RWPE1 (cell line): ENCODE results near the gene DPP6.
"Not testable (repeated sequence)": the region's sequence is repeated elsewhere in the genome, so short reads cannot be mapped to it uniquely, and the experiment has no call there.

Experiments used
- CTCF ChIA-PET: fragments of 350-600 bp; sonication (Branson Sonifier 250); formaldehyde crosslinking; extraction: SDS; loops from one replicate; lab custom pipeline; 2021; lab: Yijun Ruan, JAX
- POLR2A ChIA-PET: fragments of 400-600 bp; formaldehyde crosslinking; extraction: SDS; loops from one replicate; lab custom pipeline; 2020; ENCODE audit warnings: antibody characterized with exemption; ENCODE audit not compliant: low non-redundant PET; lab: Yijun Ruan, JAX
- DNase-seq: peaks from one replicate; pipeline ENCODE4 v3.0.0; 2012; ENCODE audit warnings: low spot score
- H3K27ac ChIP-seq: fragments of 450-650 bp; 2 replicates; pipeline ENCODE4 v1.5.1; 2017

The DPP6 gene

GRCh38 chr7:154123397-154123796, 71.2 kb downstream of the DPP6 start:
- CTCF ChIA-PET, H3K27ac ChIP-seq, POLR2A ChIA-PET, DNase-seq: not testable (repeated sequence)

- CTCF ChIA-PET, POLR2A ChIA-PET, H3K27ac ChIP-seq, DNase-seq: not testable (repeated sequence)
These were observed 76.9 kb downstream of the DPP6 start for GRCh38 chr7:154129142-154129541.

- H3K27ac ChIP-seq, DNase-seq, CTCF ChIA-PET, POLR2A ChIA-PET: not testable (repeated sequence)
These were observed 80.4 kb downstream of the DPP6 start for GRCh38 chr7:154132617-154133016.

GRCh38 chr7:154133703-154134277, 81.6 kb downstream of the DPP6 start:
- POLR2A ChIA-PET, CTCF ChIA-PET, H3K27ac ChIP-seq, DNase-seq: not testable (repeated sequence)

- H3K27ac ChIP-seq, POLR2A ChIA-PET, DNase-seq, CTCF ChIA-PET: not testable (repeated sequence)
These were observed 82.5 kb downstream of the DPP6 start for GRCh38 chr7:154134698-154135097.

GRCh38 chr7:154135646-154136045, 83.4 kb downstream of the DPP6 start:
- CTCF ChIA-PET, H3K27ac ChIP-seq, DNase-seq, POLR2A ChIA-PET: not testable (repeated sequence)

- CTCF ChIA-PET, DNase-seq, POLR2A ChIA-PET, H3K27ac ChIP-seq: not testable (repeated sequence)
These were observed 93.9 kb downstream of the DPP6 start for GRCh38 chr7:154145922-154146706.

- H3K27ac ChIP-seq, CTCF ChIA-PET, POLR2A ChIA-PET, DNase-seq: not testable (repeated sequence)
These were observed 94.5 kb downstream of the DPP6 start for GRCh38 chr7:154146707-154147038.

GRCh38 chr7:154148791-154149516, 96.8 kb downstream of the DPP6 start:
- H3K27ac ChIP-seq, POLR2A ChIA-PET, CTCF ChIA-PET, DNase-seq: not testable (repeated sequence)

GRCh38 chr7:154150656-154151055, 98.5 kb downstream of the DPP6 start:
- H3K27ac ChIP-seq, CTCF ChIA-PET, POLR2A ChIA-PET, DNase-seq: not testable (repeated sequence)

GRCh38 chr7:154151306-154151705, 99.1 kb downstream of the DPP6 start:
- CTCF ChIA-PET, DNase-seq, POLR2A ChIA-PET, H3K27ac ChIP-seq: not testable (repeated sequence)

- DNase-seq, POLR2A ChIA-PET, H3K27ac ChIP-seq, CTCF ChIA-PET: not testable (repeated sequence)
These were observed 103.7 kb downstream of the DPP6 start for GRCh38 chr7:154155928-154156327.

- DNase-seq, POLR2A ChIA-PET, CTCF ChIA-PET, H3K27ac ChIP-seq: not testable (repeated sequence)
These were observed 110.7 kb downstream of the DPP6 start for GRCh38 chr7:154162921-154163320.

GRCh38 chr7:154163642-154164041, 111.4 kb downstream of the DPP6 start:
- H3K27ac ChIP-seq, CTCF ChIA-PET, DNase-seq, POLR2A ChIA-PET: not testable (repeated sequence)
